Uterus (tissue), 2 donors: ENCODE data around the gene FHIT.

Experiments used
- CTCF ChIP-seq, 4 experiments: fragments of 200-600 bp in 2 of 4; fragments of 450-650 bp in 2 of 4; sonication (generic) in 2 of 4; IDR thresholded peaks; one replicate each; pipeline ENCODE4 v1.5.1; 2016 to 2019; ENCODE audit warnings: antibody characterized with exemption in 4 of 4, mild to moderate bottlenecking in 2 of 4, moderate library complexity in 1 of 4
- POLR2A ChIP-seq, 2 donors: fragments of 450-650 bp; IDR thresholded peaks; one replicate each; pipeline ENCODE4 v1.6.1; 2016; ENCODE audit warnings: antibody characterized with exemption in 2 of 2, mild to moderate bottlenecking in 1 of 2, moderate library complexity in 1 of 2

- TF ChIP-seq CTCF (IDR thresholded peaks at IDR 0.05) (no peak), POLR2A (IDR thresholded peaks at IDR 0.05) (no peak)
These were observed 1156.8 kb downstream of the FHIT start for GRCh38 chr3:60094392-60094947.
